ENCODE results near the gene CFAP54.

DNA sequence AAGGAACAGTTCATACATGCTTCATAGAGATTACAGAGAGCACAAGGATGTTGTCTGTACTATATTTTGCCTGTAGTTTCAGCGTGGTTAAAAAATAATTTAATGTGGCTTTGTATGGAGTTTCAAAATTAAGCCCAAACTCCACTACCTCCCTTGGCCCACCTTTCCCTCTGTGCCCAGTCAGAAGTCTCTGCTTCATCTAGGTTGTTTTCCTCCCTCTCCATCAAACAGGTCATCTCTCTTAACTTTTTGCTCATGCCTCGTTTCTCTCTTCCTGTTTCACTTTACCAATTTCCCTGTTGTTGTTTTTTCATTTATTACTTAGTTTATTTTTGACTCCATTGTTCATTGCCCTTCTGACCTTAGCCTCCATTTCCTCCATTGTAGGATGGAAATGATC, 322.8 kb downstream of the CFAP54 start:
- TF ChIP-seq HDAC2 (IDR thresholded peaks at IDR 0.05), result no peak
- TF ChIP-seq, protein P1, sequence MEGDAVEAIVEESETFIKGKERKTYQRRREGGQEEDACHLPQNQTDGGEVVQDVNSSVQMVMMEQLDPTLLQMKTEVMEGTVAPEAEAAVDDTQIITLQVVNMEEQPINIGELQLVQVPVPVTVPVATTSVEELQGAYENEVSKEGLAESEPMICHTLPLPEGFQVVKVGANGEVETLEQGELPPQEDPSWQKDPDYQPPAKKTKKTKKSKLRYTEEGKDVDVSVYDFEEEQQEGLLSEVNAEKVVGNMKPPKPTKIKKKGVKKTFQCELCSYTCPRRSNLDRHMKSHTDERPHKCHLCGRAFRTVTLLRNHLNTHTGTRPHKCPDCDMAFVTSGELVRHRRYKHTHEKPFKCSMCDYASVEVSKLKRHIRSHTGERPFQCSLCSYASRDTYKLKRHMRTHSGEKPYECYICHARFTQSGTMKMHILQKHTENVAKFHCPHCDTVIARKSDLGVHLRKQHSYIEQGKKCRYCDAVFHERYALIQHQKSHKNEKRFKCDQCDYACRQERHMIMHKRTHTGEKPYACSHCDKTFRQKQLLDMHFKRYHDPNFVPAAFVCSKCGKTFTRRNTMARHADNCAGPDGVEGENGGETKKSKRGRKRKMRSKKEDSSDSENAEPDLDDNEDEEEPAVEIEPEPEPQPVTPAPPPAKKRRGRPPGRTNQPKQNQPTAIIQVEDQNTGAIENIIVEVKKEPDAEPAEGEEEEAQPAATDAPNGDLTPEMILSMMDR (IDR thresholded peaks at IDR 0.05), result no peak
